CD14-positive monocyte (primary cell): Measurements from ENCODE around the gene CAMKK2. TPM values are rescaled to one million over a fixed set of nuclear protein-coding genes. Genes with fewer than 3 reads are reported as not detected.

Source experiments
- DNase-seq, 3 donors: peaks; one replicate each; pipeline ENCODE4 v3.0.0-alpha.2; 2011 to 2022
- H2AFZ ChIP-seq: 2 replicates; pipeline ENCODE4 v1.6.0; 2012; ENCODE audit warnings: mild to moderate bottlenecking, low read depth, low read length, inconsistent platforms; ENCODE audit not compliant: insufficient read depth, poor library complexity, severe bottlenecking
- H3K27ac ChIP-seq, 2 donors: 1 replicate in 1 of 2; 2 replicates in 1 of 2; pipeline ENCODE4 v1.5.1; 2012 to 2013; ENCODE audit warnings: low read length in 2 of 2, control low read depth in 1 of 2, inconsistent platforms in 1 of 2, low read depth in 1 of 2, mild to moderate bottlenecking in 1 of 2
- H3K27me3 ChIP-seq, 2 donors: one replicate each; pipeline versions ENCODE4 v1.6.0 to v1.6.1; 2011 to 2013; ENCODE audit warnings: low read length in 2 of 2; ENCODE audit not compliant: control insufficient read depth in 2 of 2, insufficient read depth in 2 of 2
- H3K36me3 ChIP-seq, 2 donors: replicated peaks in 1 of 2; 1 replicate in 1 of 2; 2 replicates in 1 of 2; pipeline versions ENCODE4 v1.5.1 to v1.6.1; 2012 to 2013; ENCODE audit warnings: low read length in 2 of 2, control low read depth in 1 of 2, inconsistent platforms in 1 of 2, mild to moderate bottlenecking in 1 of 2; ENCODE audit not compliant: insufficient read depth in 2 of 2, control insufficient read depth in 1 of 2
- H3K4me1 ChIP-seq, 2 donors: 1 replicate in 1 of 2; 2 replicates in 1 of 2; pipeline versions ENCODE4 v1.5.1 to v1.6.1; 2012 to 2013; ENCODE audit warnings: low read length in 2 of 2, control low read depth in 1 of 2, inconsistent platforms in 1 of 2, mild to moderate bottlenecking in 1 of 2, moderate library complexity in 1 of 2; ENCODE audit not compliant: insufficient read depth in 2 of 2, control insufficient read depth in 1 of 2
- H3K4me2 ChIP-seq: replicated peaks from 2 replicates; pipeline ENCODE3; 2012; ENCODE audit warnings: low read length, moderate library complexity, mild to moderate bottlenecking; ENCODE audit not compliant: poor library complexity, severe bottlenecking; ENCODE audit errors: extremely low read depth
- H3K4me3 ChIP-seq, 3 experiments: fragments of 200-600 bp in 1 of 3; sonication (generic) in 1 of 3; replicated peaks in 1 of 3; 1 replicate in 2 of 3; 2 replicates in 1 of 3; pipeline ENCODE4 v1.5.1; 2011 to 2013; ENCODE audit warnings: low read length in 3 of 3, mild to moderate bottlenecking in 3 of 3, control low read depth in 2 of 3, low read depth in 2 of 3, inconsistent platforms in 1 of 3, moderate library complexity in 1 of 3
- H3K79me2 ChIP-seq: 2 replicates; pipeline ENCODE4 v1.6.0; 2012; ENCODE audit warnings: mild to moderate bottlenecking, control low read depth, inconsistent platforms, low read length, moderate library complexity; ENCODE audit not compliant: insufficient read depth
- H3K9ac ChIP-seq: 2 replicates; pipeline ENCODE4 v1.6.0; 2017; ENCODE audit warnings: low read length, mild to moderate bottlenecking; ENCODE audit not compliant: insufficient read depth, poor library complexity, severe bottlenecking
- H3K9me3 ChIP-seq, 2 donors: replicated peaks in 1 of 2; 1 replicate in 1 of 2; 2 replicates in 1 of 2; pipeline versions ENCODE4 v1.5.1 to v1.6.1; 2012 to 2013; ENCODE audit warnings: low read length in 2 of 2, control low read depth in 1 of 2; ENCODE audit not compliant: control insufficient read depth in 1 of 2, insufficient read depth in 1 of 2
- H4K20me1 ChIP-seq: 2 replicates; pipeline ENCODE4 v1.6.0; 2012; ENCODE audit warnings: mild to moderate bottlenecking, low read length, control low read depth, moderate library complexity; ENCODE audit not compliant: insufficient read depth
- H3K27ac Mint-ChIP-seq, 7 donors: one replicate each; pipeline ENCODE4 v1.8.0; 2020; ENCODE audit warnings: mild to moderate bottlenecking in 7 of 7, mixed read lengths in 7 of 7, moderate library complexity in 6 of 7, inconsistent platforms in 2 of 7
- H3K27me3 Mint-ChIP-seq, 3 donors: one replicate each; pipeline ENCODE4 v1.8.0; 2021 to 2022; ENCODE audit warnings: low read depth in 3 of 3, mild to moderate bottlenecking in 3 of 3, mixed read lengths in 3 of 3, moderate library complexity in 3 of 3, inconsistent platforms in 1 of 3
- H3K36me3 Mint-ChIP-seq, 2 donors: one replicate each; pipeline ENCODE4 v1.8.0; 2020; ENCODE audit warnings: mixed read lengths in 2 of 2, inconsistent platforms in 1 of 2, mild to moderate bottlenecking in 1 of 2
- H3K4me1 Mint-ChIP-seq: one replicate; pipeline ENCODE4 v1.8.0; 2020; ENCODE audit warnings: mild to moderate bottlenecking, mixed read lengths
- H3K4me3 Mint-ChIP-seq, 2 donors: one replicate each; pipeline ENCODE4 v1.8.0; 2020; ENCODE audit warnings: mild to moderate bottlenecking in 2 of 2, mixed read lengths in 2 of 2, moderate library complexity in 1 of 2
- H3K9me3 Mint-ChIP-seq, 7 donors: one replicate each; pipeline ENCODE4 v1.8.0; 2020 to 2022; ENCODE audit warnings: mixed read lengths in 7 of 7, mild to moderate bottlenecking in 6 of 7, moderate library complexity in 6 of 7, inconsistent platforms in 2 of 7
- CTCF ChIP-seq: fragments of 200-600 bp; IDR thresholded peaks from one replicate; pipeline ENCODE4 v1.8.0; 2022; ENCODE audit warnings: antibody characterized with exemption, mild to moderate bottlenecking
- WGBS: methylation state at CpG from one replicate; pipeline ENCODE4 v1.1.5; 2013; ENCODE audit warnings: missing lambda C conversion rate; ENCODE audit not compliant: insufficient coverage; 5-methylcytosine and 5-hydroxymethylcytosine counted together
- intact Hi-C, 2 donors: fragments of 100-400 bp; cut with micrococcal nuclease; formaldehyde crosslinking; loops; one replicate each; pipeline versions ENCODE4 v1.15.0 to v1.15.1; 2023
- polyA plus RNA-seq, 3 donors: library from polyadenylated mRNA; depleted of rRNA in 1 of 3; unstranded in 2 of 3; stranded (reverse) in 1 of 3; fragments of 300-500 nt in 2 of 3; fragments of >200 nt in 1 of 3; fragmentation: Illumina TruSeq in 2 of 3; gene quantifications; 1 replicate in 2 of 3; 2 replicates in 1 of 3; pipeline ENCODE4 v1.2.3, GENCODE V29; 2012 to 2021

CAMKK2 gene
- polyA plus RNA-seq, 3 donors, result 55.6 to 71.4 (median 71.0) TPM

GRCh38 chr12:121214166-121214777, 82.2 kb downstream of the CAMKK2 start:
- peaks cover 54% of the 10 kb centered on the region for H3K4me1 Mint-ChIP-seq
- Histone ChIP-seq H3K36me3 (peaks cover 24 to 30% of the 10 kb centered on the region in 2 donors), H3K9me3 (no peaks in the 10 kb centered on the region), H3K4me3 (peak overlapping the region in 1 of 3 experiments; percentile 41), H3K79me2 (peaks cover 75% of the 10 kb centered on the region), H3K4me1 (peaks cover 54 to 60% of the 10 kb centered on the region in 2 donors), H3K27me3 (no peaks in the 10 kb centered on the region), H4K20me1 (no peaks in the 10 kb centered on the region), H3K27ac (peak overlapping the region; percentile 95 to 97), H3K9ac (peak overlapping the region; percentile 68), H3K4me2 (peak overlapping the region; percentile 55), H2AFZ (no peak overlapping the region)
- peak overlapping the region; percentile 57 to 62 for H3K4me3 Mint-ChIP-seq
- H3K27me3 Mint-ChIP-seq, result peaks cover 0 to 2% (median 0%) of the 10 kb centered on the region in 3 donors
- peaks cover 34 to 54% of the 10 kb centered on the region in 2 donors for H3K36me3 Mint-ChIP-seq
- intact Hi-C loops, result loop anchor here (1.0 to 5.0 kb wide), 4 partner anchors 37 to 70 kb away; no protein-coding TSS in a partner anchor
- TF ChIP-seq CTCF, result no peak
- peaks cover 0 to 2% (median 0%) of the 10 kb centered on the region in 7 donors for H3K9me3 Mint-ChIP-seq
- DNase-seq, result peak; percentile 91 to 98 (median 96)
- peak overlapping the region; percentile 98 to 100 (median 99) for H3K27ac Mint-ChIP-seq
- WGBS, result 81% methylated on average over 7 of the region's 11 CpGs

GRCh38 chr12:121212875-121213274, 83.6 kb downstream of the CAMKK2 start:
- H3K27ac ChIP-seq, result peak overlapping the region; percentile 95 to 97
- Mint-ChIP-seq H3K9me3 (peaks cover 0 to 2% (median 0%) of the 10 kb centered on the region in 7 donors), H3K27ac (peak overlapping the region in 4 of 7 donors; percentile 3 to 99 (median 64)), H3K27me3 (no peaks in the 10 kb centered on the region), H3K4me3 (no peak overlapping the region), H3K36me3 (peaks cover 21 to 40% of the 10 kb centered on the region in 2 donors), H3K4me1 (peaks cover 56% of the 10 kb centered on the region)
- DNase-seq, result no peak
- no peak overlapping the region for H3K9ac ChIP-seq
- H4K20me1 ChIP-seq, result no peaks in the 10 kb centered on the region
- intact Hi-C loops, result loop anchor here in 1 of 2 donors (5.0 kb wide), 1 partner anchor 36 kb away; no protein-coding TSS in a partner anchor
- peaks cover 12 to 16% of the 10 kb centered on the region in 2 donors for H3K36me3 ChIP-seq
- H3K9me3 ChIP-seq, result no peaks in the 10 kb centered on the region
- no peaks in the 10 kb centered on the region for H3K27me3 ChIP-seq
- peaks cover 63% of the 10 kb centered on the region for H3K79me2 ChIP-seq
- peaks cover 56 to 62% of the 10 kb centered on the region in 2 donors for H3K4me1 ChIP-seq
- WGBS, result 100% methylated on average over 1 of the region's 5 CpGs
- H2AFZ ChIP-seq, result no peak overlapping the region
- no peak overlapping the region for H3K4me2 ChIP-seq
- no peak for TF ChIP-seq CTCF
- H3K4me3 ChIP-seq, result no peak overlapping the region
